Activated naive CD4-positive, alpha-beta T cell treated with anti-CD3 and anti-CD28 coated beads, Interleukin-2, amount 10 ng/mL, durations not matched to agents 7 days and 5 days (primary cell): ENCODE measurements around the gene CLIC1.

Source experiments
- CTCF ChIA-PET: fragments of 350-600 bp; sonication (Branson Sonifier 250); formaldehyde crosslinking; loops from one replicate; lab custom pipeline; 2021; ENCODE audit warnings: antibody characterized with exemption; lab: Charles Lee
- DNase-seq: peaks from one replicate; pipeline ENCODE4 v3.0.0-alpha.2; 2020
- H3K27ac Mint-ChIP-seq: one replicate; pipeline ENCODE4 v1.8.0; 2021; ENCODE audit warnings: mild to moderate bottlenecking, moderate library complexity, mixed read lengths
- H3K27me3 Mint-ChIP-seq: one replicate; pipeline ENCODE4 v1.8.0; 2021; ENCODE audit warnings: mild to moderate bottlenecking, mixed read lengths
- H3K36me3 Mint-ChIP-seq: one replicate; pipeline ENCODE4 v1.8.0; 2021; ENCODE audit warnings: mixed read lengths
- H3K4me1 Mint-ChIP-seq: one replicate; pipeline ENCODE4 v1.8.0; 2021; ENCODE audit warnings: mixed read lengths
- H3K4me3 Mint-ChIP-seq: one replicate; pipeline ENCODE4 v1.8.0; 2021; ENCODE audit warnings: mild to moderate bottlenecking, moderate library complexity, mixed read lengths
- H3K9me3 Mint-ChIP-seq: one replicate; pipeline ENCODE4 v1.8.0; 2021; ENCODE audit warnings: mixed read lengths

The CLIC1 gene

GRCh38 chr6:31687860-31688693 is 48.3 kb downstream of the CLIC1 start:
- no peaks in the 10 kb centered on the region for H3K27me3 Mint-ChIP-seq
- CTCF ChIA-PET, result interaction anchor here (0.9 kb wide), 1 partner anchor 103 kb away, joined by 3 read pairs; no protein-coding TSS in a partner anchor
- peaks cover 7% of the 10 kb centered on the region for H3K4me1 Mint-ChIP-seq
- no peak overlapping the region for H3K27ac Mint-ChIP-seq
- H3K4me3 Mint-ChIP-seq, result no peak overlapping the region
- no peaks in the 10 kb centered on the region for H3K9me3 Mint-ChIP-seq
- H3K36me3 Mint-ChIP-seq, result peaks cover 45% of the 10 kb centered on the region
- no peak for DNase-seq

- CTCF ChIA-PET, result interaction anchor here (0.9 kb wide), 1 partner anchor 104 kb away, joined by 3 read pairs; no protein-coding TSS in a partner anchor
- Mint-ChIP-seq H3K36me3 (peaks cover 41% of the 10 kb centered on the region), H3K27ac (no peak overlapping the region), H3K4me1 (peaks cover 7% of the 10 kb centered on the region), H3K9me3 (no peaks in the 10 kb centered on the region), H3K27me3 (no peaks in the 10 kb centered on the region), H3K4me3 (no peak overlapping the region)
- no peak for DNase-seq
Observed at GRCh38 chr6:31687321-31687720, 49.0 kb downstream of the CLIC1 start.

GRCh38 chr6:31686483-31686882 is 49.8 kb downstream of the CLIC1 start:
- Mint-ChIP-seq H3K9me3 (no peaks in the 10 kb centered on the region), H3K4me3 (no peak overlapping the region), H3K36me3 (peaks cover 41% of the 10 kb centered on the region), H3K4me1 (peaks cover 11% of the 10 kb centered on the region), H3K27ac (no peak overlapping the region), H3K27me3 (peaks cover 2% of the 10 kb centered on the region)
- CTCF ChIA-PET, result no interaction called here
- no peak for DNase-seq

- Mint-ChIP-seq H3K4me1 (peaks cover 31% of the 10 kb centered on the region), H3K9me3 (no peaks in the 10 kb centered on the region), H3K27ac (no peak overlapping the region), H3K27me3 (peaks cover 11% of the 10 kb centered on the region), H3K36me3 (peaks cover 24% of the 10 kb centered on the region), H3K4me3 (no peak overlapping the region)
- DNase-seq, result no peak
- CTCF ChIA-PET, result interaction anchor here (1.1 to 1.5 kb wide), 2 partner anchors 147 to 179 kb away, joined by 3 to 5 read pairs; partner anchors contain the start of gene NEU1
Observed at GRCh38 chr6:31683591-31683990, 52.7 kb downstream of the CLIC1 start.

- CTCF ChIA-PET, result interaction anchor here (0.7 to 1.6 kb wide), 11 partner anchors 49 to 271 kb away, joined by 3 to 9 read pairs (median 3); partner anchors contain the start of gene HSPA1B
Observed at GRCh38 chr6:31681135-31681671, 55.1 kb downstream of the CLIC1 start.

More at GRCh38 chr6:31681135-31681671, 55.1 kb downstream of the CLIC1 start:
- Mint-ChIP-seq H3K9me3 (no peaks in the 10 kb centered on the region), H3K27ac (peak overlapping the region; percentile 12), H3K27me3 (peaks cover 14% of the 10 kb centered on the region), H3K36me3 (peaks cover 15% of the 10 kb centered on the region), H3K4me3 (peak overlapping the region; percentile 72), H3K4me1 (peaks cover 37% of the 10 kb centered on the region)
- peak; percentile 63 for DNase-seq
